Measurements from ENCODE around the gene NSD1. TPM values are rescaled to one million over a fixed set of nuclear protein-coding genes. Genes with fewer than 3 reads are reported as not detected.

NSD1 gene
- total and polyA plus RNA-seq, 2 of the 4 experiments (the other 2 are of a cell fraction): 7.7 to 31.0 TPM

- Histone ChIP-seq H3K36me3 (ENCODE audit: control insufficient read depth, insufficient read depth, low read length) (peaks cover 5% of the 10 kb centered on the region), H3K4me2 (ENCODE audit: low read depth, low read length) (no peak overlapping the region), H3K18ac (ENCODE audit: low read depth, low read length) (no peak overlapping the region; the same call in 1 of the 2 replicates), H3K9me1 (ENCODE audit: insufficient read depth, low read length) (peaks cover 24% of the 10 kb centered on the region), H3K4me1 (ENCODE audit: control insufficient read depth, insufficient read depth, low read length) (peaks cover 16% of the 10 kb centered on the region), H2BK15ac (ENCODE audit: low read depth, low read length) (peak overlapping the region; percentile 19; the same call in 1 of the 3 replicates), H3K79me1 (ENCODE audit: low read depth in 1 of 2, low read length in 2 of 2) (peaks cover 9 to 10% of the 10 kb centered on the region in 2 experiments), H3K27me3 (ENCODE audit: control insufficient read depth, insufficient read depth, low read length) (no peaks in the 10 kb centered on the region), H3K9me3 (ENCODE audit: control insufficient read depth, insufficient read depth, low read length) (no peaks in the 10 kb centered on the region), H4K20me1 (ENCODE audit: insufficient read depth, low read length) (no peaks in the 10 kb centered on the region), H3K14ac (replicated peaks; ENCODE audit: low read depth, low read length) (peak overlapping the region; percentile 35), H3K27ac (ENCODE audit: insufficient read depth, low read length) (no peak overlapping the region), H2BK20ac (ENCODE audit: low read depth, low read length) (peak overlapping the region; percentile 63; the same call in 1 of the 2 replicates), H3K4ac (ENCODE audit: low read depth, low read length) (peak overlapping the region; percentile 44; the same call in 1 of the 2 replicates), H4K91ac (ENCODE audit: insufficient read depth, low read depth, low read length) (peak overlapping the region; percentile 34), H2BK5ac (ENCODE audit: low read depth, low read length, poor library complexity, severe bottlenecking) (peak overlapping the region; percentile 27), H3K23ac (ENCODE audit: low read depth, low read length) (no peak overlapping the region), H2BK120ac (ENCODE audit: low read depth, low read length) (peak overlapping the region; percentile 20), H4K8ac (ENCODE audit: low read depth in 2 of 2, low read length in 2 of 2) (peak overlapping the region in 1 of 2 experiments; percentile 59; a peak in 1 of 4 replicates), H3K4me3 (ENCODE audit: insufficient read depth, low read depth, low read length) (no peak overlapping the region), H4K5ac (ENCODE audit: low read depth, low read length) (peak overlapping the region; percentile 13; the same call in 1 of the 2 replicates), H2AK5ac (ENCODE audit: low read depth, low read length) (peak overlapping the region; percentile 18; the same call in 1 of the 2 replicates), H2AFZ (replicated peaks; ENCODE audit: low read length, poor library complexity) (peak overlapping the region; percentile 82), H2AK9ac (replicated peaks; ENCODE audit: low read depth, low read length, poor library complexity) (peak overlapping the region; percentile 91), H3K9ac (ENCODE audit: low read depth, low read length) (no peak overlapping the region), H3K56ac (ENCODE audit: extremely low read depth, insufficient read depth, low read length) (no peak overlapping the region)
- no TSS peak for BruUV-seq (replicated peaks)
- WGBS, 2 experiments (ENCODE audit: extremely low coverage in 2 of 2, insufficient read length in 1 of 2): 100% methylated on average over 1 of the region's 5 CpGs; no CpG with 5 or more reads in 1 of the 2 experiments
- dilution Hi-C loops (cut with HindIII; ENCODE audit: low sequenced_read_pairs, unreplicated experiment) (no loop called here), intact Hi-C loops (cut with micrococcal nuclease) (no loop called here), in situ Hi-C loops (cut with MboI; ENCODE audit: low sequenced_read_pairs) (no loop called here)
- peak; percentile 53 for DNase-seq
- 0 out of 2 replicates have a peak, but pooled peaks have one; percentile 9 for ATAC-seq (ENCODE audit: low read depth)
- ChIA-PET POLR2A (ENCODE audit: unreplicated experiment) (no interaction called here), CTCF (no interaction called here)
- no peak for TF ChIP-seq NFE2L2 (IDR thresholded peaks at IDR 0.05; ENCODE audit: low read depth, low read length)
- TF ChIP-seq MAFK (IDR thresholded peaks at IDR 0.05; ENCODE audit: low read depth, low read length): no peak
- TF ChIP-seq CTCF (conservative IDR thresholded peaks at IDR 0.05; ENCODE audit: low read depth, low read length): no peak
- no peak for TF ChIP-seq MAZ (IDR thresholded peaks at IDR 0.05; ENCODE audit: borderline replicate concordance, low read depth, low read length)
- no peak for TF ChIP-seq POLR2A (IDR thresholded peaks at IDR 0.05; ENCODE audit: low read depth, low read length)
- no peak for TF ChIP-seq RFX5 (IDR thresholded peaks at IDR 0.05; ENCODE audit: low read depth, low read length)
- TF ChIP-seq SMC3 (IDR thresholded peaks at IDR 0.05; ENCODE audit: low read depth, low read length): no peak
- TF ChIP-seq ELK1 (IDR thresholded peaks at IDR 0.05; ENCODE audit: borderline replicate concordance, low read depth, low read length): no peak
- TF ChIP-seq FOS (IDR thresholded peaks at IDR 0.05; ENCODE audit: low read depth, low read length): no peak
These were observed 3.2 kb upstream of the NSD1 start for GRCh38 chr5:177130211-177131018.

Data from IMR-90 (cell line).